ENCODE data around the gene DUS3L. TPM values are rescaled to one million over a fixed set of nuclear protein-coding genes. Genes with fewer than 3 reads are reported as not detected.
A peak's percentile ranks its signal among the peaks of the same experiment; 100 is the strongest.

DUS3L gene
- total RNA-seq, 1 experiment from 2014 or later = 39.3 TPM

DNA sequence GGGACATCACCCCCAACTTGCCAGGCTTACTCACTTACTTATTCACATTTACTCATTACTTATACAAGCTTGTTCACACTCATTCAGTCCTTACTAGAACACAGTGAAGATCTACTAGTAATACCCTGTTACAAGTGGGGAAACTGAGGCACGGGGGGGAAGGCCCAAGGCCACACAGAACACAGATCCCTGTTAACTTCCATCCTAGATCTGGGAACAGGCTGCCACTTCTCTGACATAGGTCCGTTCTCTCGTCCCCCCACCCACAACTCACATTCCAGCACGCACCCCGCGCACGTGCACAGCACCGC, 12.4 kb upstream of the DUS3L start (continued):
- TF ChIP-seq, protein P1, sequence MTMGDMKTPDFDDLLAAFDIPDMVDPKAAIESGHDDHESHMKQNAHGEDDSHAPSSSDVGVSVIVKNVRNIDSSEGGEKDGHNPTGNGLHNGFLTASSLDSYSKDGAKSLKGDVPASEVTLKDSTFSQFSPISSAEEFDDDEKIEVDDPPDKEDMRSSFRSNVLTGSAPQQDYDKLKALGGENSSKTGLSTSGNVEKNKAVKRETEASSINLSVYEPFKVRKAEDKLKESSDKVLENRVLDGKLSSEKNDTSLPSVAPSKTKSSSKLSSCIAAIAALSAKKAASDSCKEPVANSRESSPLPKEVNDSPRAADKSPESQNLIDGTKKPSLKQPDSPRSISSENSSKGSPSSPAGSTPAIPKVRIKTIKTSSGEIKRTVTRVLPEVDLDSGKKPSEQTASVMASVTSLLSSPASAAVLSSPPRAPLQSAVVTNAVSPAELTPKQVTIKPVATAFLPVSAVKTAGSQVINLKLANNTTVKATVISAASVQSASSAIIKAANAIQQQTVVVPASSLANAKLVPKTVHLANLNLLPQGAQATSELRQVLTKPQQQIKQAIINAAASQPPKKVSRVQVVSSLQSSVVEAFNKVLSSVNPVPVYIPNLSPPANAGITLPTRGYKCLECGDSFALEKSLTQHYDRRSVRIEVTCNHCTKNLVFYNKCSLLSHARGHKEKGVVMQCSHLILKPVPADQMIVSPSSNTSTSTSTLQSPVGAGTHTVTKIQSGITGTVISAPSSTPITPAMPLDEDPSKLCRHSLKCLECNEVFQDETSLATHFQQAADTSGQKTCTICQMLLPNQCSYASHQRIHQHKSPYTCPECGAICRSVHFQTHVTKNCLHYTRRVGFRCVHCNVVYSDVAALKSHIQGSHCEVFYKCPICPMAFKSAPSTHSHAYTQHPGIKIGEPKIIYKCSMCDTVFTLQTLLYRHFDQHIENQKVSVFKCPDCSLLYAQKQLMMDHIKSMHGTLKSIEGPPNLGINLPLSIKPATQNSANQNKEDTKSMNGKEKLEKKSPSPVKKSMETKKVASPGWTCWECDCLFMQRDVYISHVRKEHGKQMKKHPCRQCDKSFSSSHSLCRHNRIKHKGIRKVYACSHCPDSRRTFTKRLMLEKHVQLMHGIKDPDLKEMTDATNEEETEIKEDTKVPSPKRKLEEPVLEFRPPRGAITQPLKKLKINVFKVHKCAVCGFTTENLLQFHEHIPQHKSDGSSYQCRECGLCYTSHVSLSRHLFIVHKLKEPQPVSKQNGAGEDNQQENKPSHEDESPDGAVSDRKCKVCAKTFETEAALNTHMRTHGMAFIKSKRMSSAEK (CRISPR knock-in tag; IDR thresholded peaks at IDR 0.05; ENCODE audit: borderline replicate concordance) = no peak
- TF ChIP-seq SMAD4 (CRISPR knock-in tag; IDR thresholded peaks at IDR 0.05) (peak; percentile 70; the same call in 1 of the 2 replicates), OVOL2 (CRISPR knock-in tag; IDR thresholded peaks at IDR 0.05; ENCODE audit: borderline replicate concordance) (no peak), ELF4 (CRISPR knock-in tag; IDR thresholded peaks at IDR 0.05; ENCODE audit: low read depth) (no peak), SMAD3 (CRISPR knock-in tag; IDR thresholded peaks at IDR 0.05; ENCODE audit: borderline replicate concordance) (no peak), JUN (CRISPR knock-in tag; IDR thresholded peaks at IDR 0.05) (peak; percentile 95), FOXJ3 (CRISPR knock-in tag; IDR thresholded peaks at IDR 0.05; ENCODE audit: borderline replicate concordance) (no peak), EMX1 (CRISPR knock-in tag; IDR thresholded peaks at IDR 0.05) (no peak), ZNF423 (CRISPR knock-in tag; IDR thresholded peaks at IDR 0.05) (no peak), ZNF263 (CRISPR knock-in tag; IDR thresholded peaks at IDR 0.05; ENCODE audit: low read depth) (no peak), CBFB (CRISPR knock-in tag; IDR thresholded peaks at IDR 0.05; ENCODE audit: low read depth) (no peak), ZNF219 (CRISPR knock-in tag; IDR thresholded peaks at IDR 0.05; ENCODE audit: borderline replicate concordance) (peak; percentile 89), TEAD1 (CRISPR knock-in tag; IDR thresholded peaks at IDR 0.05) (peak; percentile 94), NFYB (CRISPR knock-in tag; conservative IDR thresholded peaks at IDR 0.05; ENCODE audit: low read depth) (no peak)
- TF ChIP-seq, protein P2, sequence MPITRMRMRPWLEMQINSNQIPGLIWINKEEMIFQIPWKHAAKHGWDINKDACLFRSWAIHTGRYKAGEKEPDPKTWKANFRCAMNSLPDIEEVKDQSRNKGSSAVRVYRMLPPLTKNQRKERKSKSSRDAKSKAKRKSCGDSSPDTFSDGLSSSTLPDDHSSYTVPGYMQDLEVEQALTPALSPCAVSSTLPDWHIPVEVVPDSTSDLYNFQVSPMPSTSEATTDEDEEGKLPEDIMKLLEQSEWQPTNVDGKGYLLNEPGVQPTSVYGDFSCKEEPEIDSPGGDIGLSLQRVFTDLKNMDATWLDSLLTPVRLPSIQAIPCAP (CRISPR knock-in tag; IDR thresholded peaks at IDR 0.05) = peak; percentile 89; the same call in 1 of the 2 replicates
- TF ChIP-seq, protein P3, sequence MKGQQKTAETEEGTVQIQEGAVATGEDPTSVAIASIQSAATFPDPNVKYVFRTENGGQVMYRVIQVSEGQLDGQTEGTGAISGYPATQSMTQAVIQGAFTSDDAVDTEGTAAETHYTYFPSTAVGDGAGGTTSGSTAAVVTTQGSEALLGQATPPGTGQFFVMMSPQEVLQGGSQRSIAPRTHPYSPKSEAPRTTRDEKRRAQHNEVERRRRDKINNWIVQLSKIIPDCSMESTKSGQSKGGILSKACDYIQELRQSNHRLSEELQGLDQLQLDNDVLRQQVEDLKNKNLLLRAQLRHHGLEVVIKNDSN (CRISPR knock-in tag; IDR thresholded peaks at IDR 0.05) = peak; percentile 75
- TF ChIP-seq, protein P4, sequence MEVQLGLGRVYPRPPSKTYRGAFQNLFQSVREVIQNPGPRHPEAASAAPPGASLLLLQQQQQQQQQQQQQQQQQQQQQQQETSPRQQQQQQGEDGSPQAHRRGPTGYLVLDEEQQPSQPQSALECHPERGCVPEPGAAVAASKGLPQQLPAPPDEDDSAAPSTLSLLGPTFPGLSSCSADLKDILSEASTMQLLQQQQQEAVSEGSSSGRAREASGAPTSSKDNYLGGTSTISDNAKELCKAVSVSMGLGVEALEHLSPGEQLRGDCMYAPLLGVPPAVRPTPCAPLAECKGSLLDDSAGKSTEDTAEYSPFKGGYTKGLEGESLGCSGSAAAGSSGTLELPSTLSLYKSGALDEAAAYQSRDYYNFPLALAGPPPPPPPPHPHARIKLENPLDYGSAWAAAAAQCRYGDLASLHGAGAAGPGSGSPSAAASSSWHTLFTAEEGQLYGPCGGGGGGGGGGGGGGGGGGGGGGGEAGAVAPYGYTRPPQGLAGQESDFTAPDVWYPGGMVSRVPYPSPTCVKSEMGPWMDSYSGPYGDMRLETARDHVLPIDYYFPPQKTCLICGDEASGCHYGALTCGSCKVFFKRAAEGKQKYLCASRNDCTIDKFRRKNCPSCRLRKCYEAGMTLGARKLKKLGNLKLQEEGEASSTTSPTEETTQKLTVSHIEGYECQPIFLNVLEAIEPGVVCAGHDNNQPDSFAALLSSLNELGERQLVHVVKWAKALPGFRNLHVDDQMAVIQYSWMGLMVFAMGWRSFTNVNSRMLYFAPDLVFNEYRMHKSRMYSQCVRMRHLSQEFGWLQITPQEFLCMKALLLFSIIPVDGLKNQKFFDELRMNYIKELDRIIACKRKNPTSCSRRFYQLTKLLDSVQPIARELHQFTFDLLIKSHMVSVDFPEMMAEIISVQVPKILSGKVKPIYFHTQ (CRISPR knock-in tag; IDR thresholded peaks at IDR 0.05) = no peak
- TF ChIP-seq, protein P5, sequence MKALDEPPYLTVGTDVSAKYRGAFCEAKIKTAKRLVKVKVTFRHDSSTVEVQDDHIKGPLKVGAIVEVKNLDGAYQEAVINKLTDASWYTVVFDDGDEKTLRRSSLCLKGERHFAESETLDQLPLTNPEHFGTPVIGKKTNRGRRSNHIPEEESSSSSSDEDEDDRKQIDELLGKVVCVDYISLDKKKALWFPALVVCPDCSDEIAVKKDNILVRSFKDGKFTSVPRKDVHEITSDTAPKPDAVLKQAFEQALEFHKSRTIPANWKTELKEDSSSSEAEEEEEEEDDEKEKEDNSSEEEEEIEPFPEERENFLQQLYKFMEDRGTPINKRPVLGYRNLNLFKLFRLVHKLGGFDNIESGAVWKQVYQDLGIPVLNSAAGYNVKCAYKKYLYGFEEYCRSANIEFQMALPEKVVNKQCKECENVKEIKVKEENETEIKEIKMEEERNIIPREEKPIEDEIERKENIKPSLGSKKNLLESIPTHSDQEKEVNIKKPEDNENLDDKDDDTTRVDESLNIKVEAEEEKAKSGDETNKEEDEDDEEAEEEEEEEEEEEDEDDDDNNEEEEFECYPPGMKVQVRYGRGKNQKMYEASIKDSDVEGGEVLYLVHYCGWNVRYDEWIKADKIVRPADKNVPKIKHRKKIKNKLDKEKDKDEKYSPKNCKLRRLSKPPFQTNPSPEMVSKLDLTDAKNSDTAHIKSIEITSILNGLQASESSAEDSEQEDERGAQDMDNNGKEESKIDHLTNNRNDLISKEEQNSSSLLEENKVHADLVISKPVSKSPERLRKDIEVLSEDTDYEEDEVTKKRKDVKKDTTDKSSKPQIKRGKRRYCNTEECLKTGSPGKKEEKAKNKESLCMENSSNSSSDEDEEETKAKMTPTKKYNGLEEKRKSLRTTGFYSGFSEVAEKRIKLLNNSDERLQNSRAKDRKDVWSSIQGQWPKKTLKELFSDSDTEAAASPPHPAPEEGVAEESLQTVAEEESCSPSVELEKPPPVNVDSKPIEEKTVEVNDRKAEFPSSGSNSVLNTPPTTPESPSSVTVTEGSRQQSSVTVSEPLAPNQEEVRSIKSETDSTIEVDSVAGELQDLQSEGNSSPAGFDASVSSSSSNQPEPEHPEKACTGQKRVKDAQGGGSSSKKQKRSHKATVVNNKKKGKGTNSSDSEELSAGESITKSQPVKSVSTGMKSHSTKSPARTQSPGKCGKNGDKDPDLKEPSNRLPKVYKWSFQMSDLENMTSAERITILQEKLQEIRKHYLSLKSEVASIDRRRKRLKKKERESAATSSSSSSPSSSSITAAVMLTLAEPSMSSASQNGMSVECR (CRISPR knock-in tag; IDR thresholded peaks at IDR 0.05; ENCODE audit: borderline replicate concordance) = no peak; the same call in none of the 2 replicates
- TF ChIP-seq, protein P6, sequence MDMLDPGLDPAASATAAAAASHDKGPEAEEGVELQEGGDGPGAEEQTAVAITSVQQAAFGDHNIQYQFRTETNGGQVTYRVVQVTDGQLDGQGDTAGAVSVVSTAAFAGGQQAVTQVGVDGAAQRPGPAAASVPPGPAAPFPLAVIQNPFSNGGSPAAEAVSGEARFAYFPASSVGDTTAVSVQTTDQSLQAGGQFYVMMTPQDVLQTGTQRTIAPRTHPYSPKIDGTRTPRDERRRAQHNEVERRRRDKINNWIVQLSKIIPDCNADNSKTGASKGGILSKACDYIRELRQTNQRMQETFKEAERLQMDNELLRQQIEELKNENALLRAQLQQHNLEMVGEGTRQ (CRISPR knock-in tag; IDR thresholded peaks at IDR 0.05) = no peak
- TF ChIP-seq, protein P7, sequence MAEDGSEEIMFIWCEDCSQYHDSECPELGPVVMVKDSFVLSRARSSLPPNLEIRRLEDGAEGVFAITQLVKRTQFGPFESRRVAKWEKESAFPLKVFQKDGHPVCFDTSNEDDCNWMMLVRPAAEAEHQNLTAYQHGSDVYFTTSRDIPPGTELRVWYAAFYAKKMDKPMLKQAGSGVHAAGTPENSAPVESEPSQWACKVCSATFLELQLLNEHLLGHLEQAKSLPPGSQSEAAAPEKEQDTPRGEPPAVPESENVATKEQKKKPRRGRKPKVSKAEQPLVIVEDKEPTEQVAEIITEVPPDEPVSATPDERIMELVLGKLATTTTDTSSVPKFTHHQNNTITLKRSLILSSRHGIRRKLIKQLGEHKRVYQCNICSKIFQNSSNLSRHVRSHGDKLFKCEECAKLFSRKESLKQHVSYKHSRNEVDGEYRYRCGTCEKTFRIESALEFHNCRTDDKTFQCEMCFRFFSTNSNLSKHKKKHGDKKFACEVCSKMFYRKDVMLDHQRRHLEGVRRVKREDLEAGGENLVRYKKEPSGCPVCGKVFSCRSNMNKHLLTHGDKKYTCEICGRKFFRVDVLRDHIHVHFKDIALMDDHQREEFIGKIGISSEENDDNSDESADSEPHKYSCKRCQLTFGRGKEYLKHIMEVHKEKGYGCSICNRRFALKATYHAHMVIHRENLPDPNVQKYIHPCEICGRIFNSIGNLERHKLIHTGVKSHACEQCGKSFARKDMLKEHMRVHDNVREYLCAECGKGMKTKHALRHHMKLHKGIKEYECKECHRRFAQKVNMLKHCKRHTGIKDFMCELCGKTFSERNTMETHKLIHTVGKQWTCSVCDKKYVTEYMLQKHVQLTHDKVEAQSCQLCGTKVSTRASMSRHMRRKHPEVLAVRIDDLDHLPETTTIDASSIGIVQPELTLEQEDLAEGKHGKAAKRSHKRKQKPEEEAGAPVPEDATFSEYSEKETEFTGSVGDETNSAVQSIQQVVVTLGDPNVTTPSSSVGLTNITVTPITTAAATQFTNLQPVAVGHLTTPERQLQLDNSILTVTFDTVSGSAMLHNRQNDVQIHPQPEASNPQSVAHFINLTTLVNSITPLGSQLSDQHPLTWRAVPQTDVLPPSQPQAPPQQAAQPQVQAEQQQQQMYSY (CRISPR knock-in tag; IDR thresholded peaks at IDR 0.05) = 0 out of 2 replicates have a peak, but pooled peaks have one; percentile 62

Measured in WTC11 (cell line).